ENCODE data around the gene KLHL22. TPM values are rescaled to one million over a fixed set of nuclear protein-coding genes. Genes with fewer than 3 reads are reported as not detected.

KLHL22 gene
- 21.2 and 33.5 TPM in 2 replicates for total RNA-seq

GRCh38 chr22:20494978-20495860, at the start of gene KLHL22:
Gene KLHL22 (minus strand): TSS chr22:20495795. CDS start chr22:20489211, 6,584 bp downstream.

GRCh38 chr22:20507253-20508066, 11.9 kb upstream of the KLHL22 start, which contains the start of gene MED15:
Gene MED15 (plus strand): TSS chr22:20507610. CDS start chr22:20507679, 69 bp downstream.

GRCh38 chr22:20437613-20438426, 57.8 kb downstream of the KLHL22 start, which contains the start of gene SCARF2:
Gene SCARF2 (minus strand): TSS chr22:20437825. CDS start chr22:20437754, 71 bp downstream.

GRCh38 chr22:20393705-20394476, 101.7 kb downstream of the KLHL22 start, which contains the start of gene ZNF74:
Gene ZNF74 (plus strand): TSS chr22:20394151. CDS start chr22:20394629, 478 bp downstream.

Small RNAs within 50 kb of the gene (small RNA-seq; reads per million reads assigned to genes)
- gene RF00019 (ENCODE audit: low replicate concordance), result not detected
- gene RN7SL812P (ENCODE audit: low replicate concordance), result not detected
- gene RNU6-225P (ENCODE audit: low replicate concordance), result not detected
- 0.16 reads per million for gene RNY1P9 (ENCODE audit: low replicate concordance)

Other genes starting within 250 kb of the KLHL22 start
- gene RTN4R, start 227.5 kb downstream of the KLHL22 start, total RNA-seq, result 0.29 and 1.3 TPM in 2 replicates
- 49.1 and 56.0 TPM in 2 replicates for gene DGCR6L, start 175.7 kb downstream of the KLHL22 start, total RNA-seq
- 9.6 and 12.0 TPM in 2 replicates for gene ZNF74, start 101.6 kb downstream of the KLHL22 start, total RNA-seq
- 23.8 and 46.0 TPM in 2 replicates for gene SCARF2, start 58.0 kb downstream of the KLHL22 start, total RNA-seq
- gene MED15, start 11.8 kb upstream of the KLHL22 start, total RNA-seq, result 27.6 and 98.6 TPM in 2 replicates